ENCODE measurements around the gene EXOC4. TPM values are rescaled to one million over a fixed set of nuclear protein-coding genes. Genes with fewer than 3 reads are reported as not detected.

The EXOC4 gene
- total RNA-seq, 2 donors from 2014 or later, result 48.9 to 102 TPM

DNA sequence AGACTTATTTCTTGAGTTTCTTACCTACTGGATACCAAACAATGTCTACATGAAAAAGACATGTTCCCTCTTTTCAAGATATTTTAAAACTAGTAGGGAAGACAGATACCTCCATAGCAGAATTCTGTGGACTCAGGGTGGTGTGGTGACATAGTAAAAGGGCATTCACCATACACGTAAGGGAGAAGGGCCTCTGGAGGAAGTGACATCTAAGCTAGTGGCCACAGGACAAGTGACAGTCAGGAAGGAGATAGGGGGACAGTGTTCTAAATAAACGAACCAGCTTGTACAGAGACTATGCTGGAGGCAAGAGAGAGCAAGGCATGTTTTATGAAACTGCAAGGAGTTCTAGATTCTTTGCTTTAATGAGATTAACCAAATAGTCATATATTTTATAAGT lies 552.5 kb downstream of the EXOC4 start:
- Histone ChIP-seq H3K4me1 (replicated peaks) (no peaks in the 10 kb centered on the region), H3K4me3 (no peak overlapping the region), H3K27ac (no peak overlapping the region), H3K27me3 (replicated peaks; ENCODE audit: insufficient read depth) (no peaks in the 10 kb centered on the region), H3K9me3 (no peaks in the 10 kb centered on the region), H3K36me3 (no peaks in the 10 kb centered on the region)
- intact Hi-C loops (cut with DNase I), result no loop called here
- DNase-seq (ENCODE audit: low spot score), result no peak
- TF ChIP-seq, protein P1, sequence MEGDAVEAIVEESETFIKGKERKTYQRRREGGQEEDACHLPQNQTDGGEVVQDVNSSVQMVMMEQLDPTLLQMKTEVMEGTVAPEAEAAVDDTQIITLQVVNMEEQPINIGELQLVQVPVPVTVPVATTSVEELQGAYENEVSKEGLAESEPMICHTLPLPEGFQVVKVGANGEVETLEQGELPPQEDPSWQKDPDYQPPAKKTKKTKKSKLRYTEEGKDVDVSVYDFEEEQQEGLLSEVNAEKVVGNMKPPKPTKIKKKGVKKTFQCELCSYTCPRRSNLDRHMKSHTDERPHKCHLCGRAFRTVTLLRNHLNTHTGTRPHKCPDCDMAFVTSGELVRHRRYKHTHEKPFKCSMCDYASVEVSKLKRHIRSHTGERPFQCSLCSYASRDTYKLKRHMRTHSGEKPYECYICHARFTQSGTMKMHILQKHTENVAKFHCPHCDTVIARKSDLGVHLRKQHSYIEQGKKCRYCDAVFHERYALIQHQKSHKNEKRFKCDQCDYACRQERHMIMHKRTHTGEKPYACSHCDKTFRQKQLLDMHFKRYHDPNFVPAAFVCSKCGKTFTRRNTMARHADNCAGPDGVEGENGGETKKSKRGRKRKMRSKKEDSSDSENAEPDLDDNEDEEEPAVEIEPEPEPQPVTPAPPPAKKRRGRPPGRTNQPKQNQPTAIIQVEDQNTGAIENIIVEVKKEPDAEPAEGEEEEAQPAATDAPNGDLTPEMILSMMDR (IDR thresholded peaks at IDR 0.05), result no peak
- TF ChIP-seq POLR2A (IDR thresholded peaks at IDR 0.05) (no peak), POLR2AphosphoS5 (IDR thresholded peaks at IDR 0.05) (no peak)
- WGBS, result 84% methylated on average over 2 of the region's 2 CpGs

DNA sequence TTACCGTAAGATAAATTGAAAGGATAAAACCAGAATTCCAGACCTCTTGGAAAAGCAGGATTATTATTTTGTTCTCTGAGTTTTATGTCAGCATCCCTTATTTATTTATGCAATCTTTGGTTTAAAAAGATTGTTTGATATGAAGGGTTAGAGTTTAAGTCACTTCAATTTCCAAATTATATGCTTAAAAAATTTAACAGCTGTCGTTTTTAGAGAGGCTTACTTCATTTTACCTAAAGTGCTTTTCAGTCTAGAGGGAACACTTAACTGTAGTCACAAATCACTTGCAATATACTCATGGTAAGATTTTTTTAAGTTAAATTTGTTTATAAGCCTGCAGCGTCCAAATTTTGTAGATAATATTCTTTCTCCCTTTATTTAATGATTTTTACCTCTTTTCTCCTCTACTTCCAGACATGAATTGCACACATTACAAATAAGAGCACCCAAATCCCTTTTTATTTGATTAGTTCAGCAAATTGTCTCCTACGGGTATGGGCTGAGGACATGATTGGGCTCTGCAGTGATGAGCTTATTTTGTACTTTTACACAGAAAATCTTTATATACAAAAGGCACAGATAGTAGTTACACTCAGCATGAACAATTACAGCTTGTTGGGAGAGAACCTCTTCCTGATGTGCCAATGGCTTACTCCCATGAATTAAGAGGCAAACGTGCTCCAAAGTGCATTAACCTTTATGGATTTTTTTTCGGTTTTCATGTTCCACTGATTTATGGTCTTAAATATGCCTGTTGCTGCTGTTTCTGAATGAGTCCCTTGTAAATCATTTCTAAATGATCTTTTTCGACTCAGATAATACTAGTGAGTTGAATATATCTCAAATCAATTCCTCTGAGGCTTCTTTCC lies 555.0 kb downstream of the EXOC4 start:
- intact Hi-C loops (cut with DNase I), result no loop called here
- Histone ChIP-seq H3K9me3 (no peaks in the 10 kb centered on the region), H3K4me1 (replicated peaks) (no peaks in the 10 kb centered on the region), H3K27ac (no peak overlapping the region), H3K36me3 (no peaks in the 10 kb centered on the region), H3K4me3 (no peak overlapping the region), H3K27me3 (replicated peaks; ENCODE audit: insufficient read depth) (no peaks in the 10 kb centered on the region)
- TF ChIP-seq, protein P1 (IDR thresholded peaks at IDR 0.05), result no peak
- no peak for TF ChIP-seq POLR2AphosphoS5 (IDR thresholded peaks at IDR 0.05)
- TF ChIP-seq POLR2A (IDR thresholded peaks at IDR 0.05), result no peak
- 49% methylated on average over 7 of the region's 7 CpGs for WGBS
- no peak for DNase-seq (ENCODE audit: low spot score)

DNA sequence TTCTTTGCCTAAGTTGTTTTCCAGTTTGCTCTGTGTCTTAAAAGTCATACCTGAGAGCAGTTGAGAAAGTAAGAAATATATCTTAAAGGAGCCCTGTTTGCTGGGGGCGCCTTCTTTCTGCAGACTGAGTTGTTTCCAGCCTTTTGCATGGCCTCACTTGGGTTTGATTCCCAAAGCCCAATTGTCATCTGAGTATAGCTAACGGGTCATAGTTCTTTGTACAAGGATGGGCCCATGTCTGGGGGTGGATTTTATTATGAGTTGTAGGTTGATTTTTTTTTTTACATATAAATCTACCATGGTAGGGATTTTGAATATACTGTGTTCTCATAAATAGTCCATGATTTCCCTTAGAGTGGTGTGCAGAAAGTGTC lies 555.6 kb downstream of the EXOC4 start:
- Histone ChIP-seq H3K9me3 (no peaks in the 10 kb centered on the region), H3K36me3 (no peaks in the 10 kb centered on the region), H3K4me3 (no peak overlapping the region), H3K27me3 (replicated peaks; ENCODE audit: insufficient read depth) (no peaks in the 10 kb centered on the region), H3K27ac (no peak overlapping the region), H3K4me1 (replicated peaks) (no peaks in the 10 kb centered on the region)
- intact Hi-C loops (cut with DNase I), result no loop called here
- 85% methylated on average over 2 of the region's 2 CpGs for WGBS
- TF ChIP-seq POLR2AphosphoS5 (IDR thresholded peaks at IDR 0.05) (no peak), POLR2A (IDR thresholded peaks at IDR 0.05) (no peak)
- TF ChIP-seq, protein P1 (IDR thresholded peaks at IDR 0.05), result no peak
- no peak for DNase-seq (ENCODE audit: low spot score)

DNA sequence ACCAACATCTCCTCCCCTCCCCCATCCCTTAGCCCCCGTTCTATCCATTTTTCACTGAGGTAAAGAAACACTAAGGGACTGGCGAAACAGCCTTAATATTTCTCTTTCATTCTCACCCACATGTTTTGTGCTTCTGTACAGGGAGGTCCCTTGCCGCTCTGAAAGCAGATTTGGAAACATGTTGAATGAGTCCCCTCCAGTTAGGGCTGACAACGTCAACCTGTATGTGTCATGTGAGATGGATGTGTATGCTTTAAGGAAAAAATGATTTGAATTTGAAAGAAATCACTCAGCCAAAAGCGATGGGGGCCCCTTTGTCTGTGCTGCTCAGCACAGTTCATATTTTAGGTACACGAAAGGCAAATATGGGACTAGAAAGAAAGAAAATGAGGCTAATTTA lies 560.0 kb downstream of the EXOC4 start:
- Histone ChIP-seq H3K4me1 (replicated peaks) (no peaks in the 10 kb centered on the region), H3K4me3 (no peak overlapping the region), H3K9me3 (no peaks in the 10 kb centered on the region), H3K27me3 (replicated peaks; ENCODE audit: insufficient read depth) (no peaks in the 10 kb centered on the region), H3K36me3 (no peaks in the 10 kb centered on the region), H3K27ac (no peak overlapping the region)
- no peak for DNase-seq (ENCODE audit: low spot score)
- 95% methylated on average over 6 of the region's 6 CpGs for WGBS
- TF ChIP-seq POLR2AphosphoS5 (IDR thresholded peaks at IDR 0.05) (no peak), POLR2A (IDR thresholded peaks at IDR 0.05) (no peak)
- TF ChIP-seq, protein P1 (IDR thresholded peaks at IDR 0.05), result no peak
- intact Hi-C loops (cut with DNase I), result no loop called here
